ENCODE data around the gene OOSP2.
"Not testable (repeated sequence)": the region's sequence is repeated elsewhere in the genome, so short reads cannot be mapped to it uniquely, and the experiment has no call there.

The OOSP2 gene

DNA sequence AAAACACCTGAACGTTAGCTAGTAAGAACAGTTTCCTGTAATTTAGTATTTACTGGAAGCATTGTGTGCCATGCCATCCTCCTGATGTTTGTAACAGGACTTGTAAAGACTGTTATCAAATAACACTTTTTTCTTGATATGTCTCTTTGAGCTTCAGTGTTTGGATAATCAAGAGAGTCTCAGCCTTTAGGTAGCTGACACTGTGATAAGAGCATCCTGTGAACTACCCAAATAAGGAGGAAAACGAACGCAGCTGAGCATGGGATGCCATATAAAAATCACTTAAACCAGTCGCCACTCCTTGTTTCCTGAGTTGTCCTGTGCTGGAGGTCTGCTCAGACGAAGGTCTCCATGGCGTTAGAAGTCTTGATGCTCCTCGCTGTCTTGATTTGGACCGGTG lies at the start of gene OOSP2:
OOSP2 (plus strand) TSS at position 301 of the 400 bp plus-strand sequence; CDS start at position 352, 51 bp downstream.
- DNase-seq (ENCODE audit: low spot score), result no peak

DNA sequence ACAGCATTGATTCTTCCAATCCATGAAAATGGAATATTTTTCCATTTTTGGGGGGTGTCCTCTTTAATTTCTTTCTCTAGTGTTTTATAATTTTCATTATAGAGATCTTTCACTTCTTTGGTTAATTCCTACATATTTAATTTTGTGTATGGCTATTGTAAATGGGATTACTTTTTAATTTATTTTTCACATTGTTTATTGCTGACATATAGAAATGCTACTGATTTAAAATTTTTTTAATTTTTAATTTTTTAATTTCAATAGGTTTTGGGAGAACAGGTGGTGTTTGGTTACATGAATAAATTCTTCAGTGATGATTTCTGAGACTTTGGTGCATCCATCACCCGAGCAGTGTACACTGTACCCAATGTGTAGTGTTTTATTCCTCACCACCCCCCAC lies 49.8 kb upstream of the OOSP2 start:
- DNase-seq (ENCODE audit: low spot score), result no peak

DNA sequence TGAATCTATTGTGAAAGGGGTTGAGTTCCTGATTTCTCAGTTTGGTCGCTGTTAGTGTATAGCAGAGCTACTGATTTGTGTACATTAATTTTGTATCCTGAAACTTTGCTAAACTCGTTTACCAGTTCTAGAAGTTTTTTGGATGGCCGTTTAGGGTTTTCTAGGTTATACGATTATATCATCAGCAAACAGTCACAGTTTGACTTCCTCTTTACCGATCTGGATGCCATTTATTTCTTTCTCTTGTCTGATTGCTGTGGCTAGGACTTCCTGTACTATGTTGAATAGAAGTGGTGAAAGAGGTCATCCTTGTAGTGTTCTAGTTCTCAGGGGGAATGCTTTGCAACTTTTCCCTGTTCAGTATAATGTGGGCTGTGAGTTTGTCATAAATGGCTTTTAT lies 47.8 kb upstream of the OOSP2 start:
- no peak for DNase-seq (ENCODE audit: low spot score)

DNA sequence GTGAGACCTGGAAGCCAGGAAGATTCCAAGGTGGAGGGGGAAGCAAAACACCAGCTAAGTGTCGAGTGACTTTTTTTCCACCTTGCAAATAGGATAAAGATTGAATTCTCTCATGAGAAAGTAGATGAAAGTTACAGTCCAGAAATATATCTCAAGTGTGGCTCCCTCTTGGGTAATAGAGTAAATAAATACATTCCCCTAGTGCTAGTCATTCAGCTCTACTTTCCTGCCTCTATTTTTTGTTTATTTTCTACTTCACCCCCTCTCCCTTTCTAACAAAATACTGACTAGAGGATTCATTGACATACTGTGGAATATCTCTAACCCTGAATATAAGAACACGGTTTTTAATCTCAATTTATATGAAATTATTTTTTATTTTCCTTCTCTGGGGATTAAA lies 42.4 kb upstream of the OOSP2 start:
- no peak for DNase-seq (ENCODE audit: low spot score)

- no peak for DNase-seq (ENCODE audit: low spot score)
These were observed 40.5 kb upstream of the OOSP2 start for GRCh38 chr11:59999691-60000090.

GRCh38 chr11:60003729-60004128 lies 36.5 kb upstream of the OOSP2 start:
- no peak for DNase-seq (ENCODE audit: low spot score)

DNA sequence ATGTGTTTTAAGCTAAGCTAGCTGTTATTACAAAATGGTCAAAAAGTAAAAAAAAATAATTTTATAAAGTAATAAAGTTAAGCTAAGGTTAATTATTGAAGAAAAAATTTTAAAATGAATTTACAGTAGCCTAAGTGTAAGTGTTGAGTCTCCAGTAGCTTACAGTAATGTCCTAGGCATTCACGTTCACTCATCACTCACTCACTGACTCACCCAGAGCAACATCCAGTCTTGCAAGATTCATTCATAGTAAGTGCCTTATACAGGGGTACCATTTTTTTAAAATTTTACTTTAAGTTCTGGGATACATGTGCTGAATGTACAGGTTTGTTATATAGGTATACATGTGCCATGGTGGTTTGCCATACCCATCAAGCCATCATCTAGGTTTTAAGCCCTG lies 34.8 kb upstream of the OOSP2 start:
- DNase-seq (ENCODE audit: low spot score), result no peak

- DNase-seq (ENCODE audit: low spot score), result no peak
These were observed 23.3 kb upstream of the OOSP2 start, which contains the start of gene OOSP4B for GRCh38 chr11:60016881-60017280. Gene OOSP4B, plus strand, starts transcription at chr11:60017181.

- DNase-seq (ENCODE audit: low spot score), result no peak
These were observed 22.2 kb upstream of the OOSP2 start for GRCh38 chr11:60018058-60018457.

GRCh38 chr11:60020376-60020775 lies 19.8 kb upstream of the OOSP2 start:
- DNase-seq (ENCODE audit: low spot score), result not testable (repeated sequence)

DNA sequence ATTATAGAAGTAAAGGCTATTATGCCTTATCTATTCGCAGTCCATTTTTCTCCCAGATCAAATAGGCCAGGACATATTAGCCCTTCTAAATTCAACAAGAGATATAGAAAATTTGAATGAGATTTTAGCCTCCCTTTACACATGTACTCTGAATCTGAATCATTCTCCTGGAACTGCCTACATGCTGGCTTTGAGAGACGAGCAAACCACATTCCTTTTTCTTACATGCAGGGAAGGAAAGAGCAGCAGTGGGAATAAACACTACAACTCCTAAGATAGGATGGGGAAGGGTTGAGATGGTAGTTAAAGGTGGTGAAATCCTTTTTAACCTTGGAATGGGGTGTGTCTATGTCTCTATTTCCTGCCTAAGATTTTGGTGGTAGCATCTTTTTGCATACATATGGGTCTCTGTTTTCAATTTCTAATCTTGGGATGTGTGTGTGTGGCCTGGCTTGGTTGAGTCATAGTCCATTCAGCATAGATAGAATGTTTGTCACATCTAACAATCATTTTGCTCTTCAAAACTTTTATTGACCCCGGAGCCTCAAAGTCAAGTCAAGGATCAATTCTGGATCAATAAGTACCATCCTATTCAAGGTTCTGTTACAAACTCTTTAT lies 11.1 kb upstream of the OOSP2 start:
- DNase-seq (ENCODE audit: low spot score), result no peak

DNA sequence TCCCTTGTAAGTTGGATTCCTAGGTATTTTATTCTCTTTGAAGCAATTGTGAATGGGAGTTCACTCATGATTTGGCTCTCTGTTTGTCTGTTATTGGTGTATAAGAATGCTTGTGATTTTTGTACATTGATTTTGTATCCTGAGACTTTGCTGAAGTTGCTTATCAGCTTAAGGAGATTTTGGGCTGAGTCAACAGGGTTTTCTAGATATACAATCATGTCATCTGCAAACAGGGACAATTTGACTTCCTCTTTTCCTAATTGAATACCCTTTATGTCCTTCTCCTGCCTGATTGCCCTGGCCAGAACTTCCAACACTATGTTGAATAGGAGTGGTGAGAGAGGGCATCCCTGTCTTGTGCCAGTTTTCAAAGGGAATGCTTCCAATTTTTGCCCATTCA lies 10.2 kb downstream of the OOSP2 start:
- DNase-seq (ENCODE audit: low spot score), result not testable (repeated sequence)

- DNase-seq (ENCODE audit: low spot score), result not testable (repeated sequence)
These were observed 10.6 kb downstream of the OOSP2 start for GRCh38 chr11:60050839-60051238.

DNA sequence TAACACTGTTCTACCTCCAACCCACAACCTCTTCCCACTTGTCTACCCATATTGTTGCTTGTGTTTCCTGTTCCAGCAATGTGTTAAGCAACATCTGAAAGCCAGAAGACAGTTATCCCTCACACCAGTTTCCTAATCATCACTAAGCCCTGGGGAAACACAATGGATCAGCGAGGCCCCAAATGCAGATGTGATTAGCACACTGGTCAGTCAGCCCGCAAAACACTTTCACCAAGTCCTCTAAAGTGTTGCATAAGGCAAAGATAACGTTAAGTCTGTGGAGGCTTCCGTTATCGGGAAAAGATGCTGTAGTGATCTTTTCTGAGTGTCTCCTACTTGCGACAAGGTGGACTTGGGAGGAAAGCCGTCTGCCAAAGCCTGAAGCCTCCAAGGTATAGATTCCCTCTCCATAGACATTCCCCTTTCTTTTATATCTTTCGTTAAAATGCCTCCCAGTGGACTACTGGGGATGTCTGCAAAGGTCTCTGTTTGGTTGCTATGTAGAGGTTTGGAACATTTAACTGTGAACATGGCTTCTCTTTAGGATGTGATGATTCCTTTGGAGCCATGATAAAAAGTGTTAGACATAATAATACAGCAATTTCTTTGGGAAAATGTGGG lies 16.2 kb downstream of the OOSP2 start, which contains the start of gene MS4A3:
MS4A3 (plus strand) TSS at position 317 of the 621 bp plus-strand sequence. CDS start 4,496 bp downstream, outside the sequence.
- no peak for DNase-seq (ENCODE audit: low spot score)

DNA sequence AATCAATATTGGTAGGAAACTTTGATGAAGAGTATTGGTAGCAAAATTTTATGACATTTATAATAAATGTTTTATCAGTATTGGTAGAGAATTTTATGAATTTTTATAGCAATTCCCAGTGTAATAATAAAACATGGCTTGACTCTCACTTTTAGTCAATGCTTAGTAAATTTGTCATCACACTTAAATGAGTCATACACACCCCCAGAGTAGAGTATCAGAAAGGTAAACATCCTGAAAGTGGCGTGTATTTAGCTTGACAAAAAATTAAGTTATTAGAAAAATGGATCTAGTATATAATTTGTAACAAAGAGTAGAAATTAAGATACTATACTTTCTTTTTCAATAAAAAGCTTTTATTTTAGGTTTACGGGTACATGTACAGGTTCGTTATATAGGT lies 18.8 kb downstream of the OOSP2 start:
- no peak for DNase-seq (ENCODE audit: low spot score)

DNA sequence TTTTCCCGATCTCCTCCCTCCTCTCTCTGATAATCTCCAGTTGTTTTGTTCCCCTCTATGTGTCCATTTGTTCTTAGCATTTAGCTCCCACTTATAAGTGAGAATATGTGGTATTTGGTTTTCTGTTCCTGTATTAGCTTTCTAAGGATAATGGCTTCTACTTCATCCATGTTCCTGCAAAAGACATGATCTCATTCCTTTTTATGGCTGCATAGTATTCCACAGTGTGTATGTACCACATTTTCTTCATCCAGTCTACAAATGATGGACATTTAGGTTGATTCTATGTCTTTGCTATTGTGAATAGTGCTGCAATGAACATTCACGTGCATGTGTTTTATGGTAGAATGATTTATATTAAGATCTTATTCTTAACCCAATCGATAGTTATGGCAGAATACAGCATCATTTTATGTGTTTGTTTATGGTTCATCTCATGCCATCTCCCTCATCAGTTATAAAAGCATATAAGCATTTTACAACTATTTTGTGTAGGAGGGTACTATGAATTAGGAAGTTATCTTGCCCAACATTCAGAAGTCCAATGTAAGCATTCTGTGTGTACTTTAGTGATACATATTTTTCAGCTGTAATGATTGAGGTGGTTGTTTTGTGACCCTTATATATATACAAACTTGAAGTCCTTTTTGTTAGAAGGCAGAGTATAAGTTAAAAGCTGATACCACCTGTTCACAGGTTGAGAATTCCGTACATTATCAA lies 19.5 kb downstream of the OOSP2 start:
- no peak for DNase-seq (ENCODE audit: low spot score)

DNA sequence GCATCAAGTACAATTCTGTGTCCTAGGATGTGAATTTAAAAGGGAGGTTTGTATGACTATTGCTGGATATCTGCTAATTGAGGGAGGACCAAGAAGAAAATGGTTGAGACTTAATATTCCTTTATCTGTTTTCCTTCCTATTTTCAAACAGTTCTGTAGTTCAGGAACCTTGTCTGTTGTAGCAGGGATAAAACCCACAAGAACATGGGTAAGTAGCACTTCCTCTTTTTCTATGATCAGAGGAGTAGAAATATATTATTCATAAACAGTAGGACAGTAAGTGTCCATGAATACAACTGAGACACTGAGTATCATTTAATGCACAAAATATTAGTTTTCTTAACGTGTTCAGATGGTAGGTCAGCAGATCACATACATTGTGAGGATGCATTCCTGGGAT lies 23.9 kb downstream of the OOSP2 start:
- no peak for DNase-seq (ENCODE audit: low spot score)

- no peak for DNase-seq (ENCODE audit: low spot score)
These were observed 25.6 kb downstream of the OOSP2 start for GRCh38 chr11:60065801-60066200.

DNA sequence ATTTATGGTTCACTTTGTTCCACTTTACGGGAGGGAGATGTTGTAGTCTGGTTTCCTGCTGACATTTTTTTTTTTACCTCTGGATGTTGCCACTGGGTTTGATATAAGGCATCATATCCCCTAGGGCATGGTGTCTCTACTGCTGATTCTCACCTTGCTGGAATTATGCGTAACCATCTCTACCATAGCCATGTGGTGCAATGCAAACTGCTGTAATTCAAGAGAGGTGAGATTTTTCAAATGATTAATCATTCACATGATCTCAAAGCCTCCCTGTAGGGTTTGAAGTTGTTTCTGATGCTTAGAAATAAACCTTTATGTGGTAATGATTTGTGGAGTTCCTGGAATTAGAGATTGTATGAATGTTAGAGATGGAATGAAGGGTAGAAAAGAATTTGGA lies 29.2 kb downstream of the OOSP2 start:
- no peak for DNase-seq (ENCODE audit: low spot score)

DNA sequence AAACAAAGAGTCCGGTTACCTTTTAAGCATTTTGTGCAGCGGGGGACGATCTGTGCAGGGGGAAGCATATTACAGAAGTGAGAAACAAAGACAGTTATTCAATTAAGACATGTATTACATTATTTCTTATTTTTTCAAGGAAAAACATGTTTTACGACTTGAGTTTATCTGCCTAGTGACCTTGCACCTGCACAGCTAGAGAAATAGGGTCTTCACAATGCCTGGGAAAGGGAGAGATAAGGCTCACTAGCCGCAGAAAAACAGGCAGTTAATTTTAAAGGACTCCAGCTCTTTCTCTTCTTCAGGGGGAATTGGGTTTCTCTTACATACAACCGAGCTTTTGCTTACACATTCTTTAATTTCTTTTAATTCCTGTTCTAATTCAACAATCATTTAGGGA lies 31.4 kb downstream of the OOSP2 start:
- not testable (repeated sequence) for DNase-seq (ENCODE audit: low spot score)

- DNase-seq (ENCODE audit: low spot score), result no peak
These were observed 37.1 kb downstream of the OOSP2 start for GRCh38 chr11:60077216-60077817.

DNA sequence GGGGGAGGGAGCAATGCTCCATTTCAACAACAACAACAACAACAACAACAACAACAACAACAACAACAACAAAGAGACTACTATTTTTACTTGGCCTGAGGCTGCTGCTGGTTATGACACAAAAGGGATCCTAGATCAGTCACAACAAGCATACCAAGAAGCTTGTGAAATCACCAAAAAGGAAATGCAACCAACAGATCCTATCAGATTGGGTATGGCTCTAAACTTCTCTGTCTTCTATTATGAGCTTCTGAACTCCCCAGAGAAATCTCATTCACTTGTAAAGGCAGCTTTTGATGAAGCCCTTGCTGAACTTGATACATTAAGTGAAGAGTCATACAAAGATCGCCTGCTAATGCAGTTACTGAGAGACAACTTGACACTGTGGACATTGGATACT lies 37.8 kb downstream of the OOSP2 start:
- DNase-seq (ENCODE audit: low spot score), result no peak

GRCh38 chr11:60078745-60079144 lies 38.5 kb downstream of the OOSP2 start:
- no peak for DNase-seq (ENCODE audit: low spot score)
